ENCODE measurements around the gene CERS6.

GRCh38 chr2:168722592-168722991 lies 266.5 kb downstream of the CERS6 start:
- no peak for TF ChIP-seq CTCF (IDR thresholded peaks at IDR 0.05)
- TF ChIP-seq POLR2A (IDR thresholded peaks at IDR 0.05) = no peak
